Activated naive CD4-positive, alpha-beta T cell treated with anti-CD3 and anti-CD28 coated beads, Interleukin-2, amount 50 U/mL, for 24 hours (primary cell): ENCODE results near the gene KIFC3.
"Not testable (repeated sequence)": the region's sequence is repeated elsewhere in the genome, so short reads cannot be mapped to it uniquely, and the experiment has no call there.

Experiments used
- H3K27ac Mint-ChIP-seq: one replicate; pipeline ENCODE4 v1.8.0; 2021; ENCODE audit warnings: mild to moderate bottlenecking, mixed read lengths
- H3K27me3 Mint-ChIP-seq: one replicate; pipeline ENCODE4 v1.8.0; 2021; ENCODE audit warnings: mixed read lengths
- H3K36me3 Mint-ChIP-seq: one replicate; pipeline ENCODE4 v1.8.0; 2021; ENCODE audit warnings: mixed read lengths
- H3K4me1 Mint-ChIP-seq: one replicate; pipeline ENCODE4 v1.8.0; 2021; ENCODE audit warnings: mixed read lengths
- H3K4me3 Mint-ChIP-seq: one replicate; pipeline ENCODE4 v1.8.0; 2021; ENCODE audit warnings: mild to moderate bottlenecking, mixed read lengths
- H3K9me3 Mint-ChIP-seq: one replicate; pipeline ENCODE4 v1.8.0; 2021; ENCODE audit warnings: mixed read lengths

Gene KIFC3, protein sequence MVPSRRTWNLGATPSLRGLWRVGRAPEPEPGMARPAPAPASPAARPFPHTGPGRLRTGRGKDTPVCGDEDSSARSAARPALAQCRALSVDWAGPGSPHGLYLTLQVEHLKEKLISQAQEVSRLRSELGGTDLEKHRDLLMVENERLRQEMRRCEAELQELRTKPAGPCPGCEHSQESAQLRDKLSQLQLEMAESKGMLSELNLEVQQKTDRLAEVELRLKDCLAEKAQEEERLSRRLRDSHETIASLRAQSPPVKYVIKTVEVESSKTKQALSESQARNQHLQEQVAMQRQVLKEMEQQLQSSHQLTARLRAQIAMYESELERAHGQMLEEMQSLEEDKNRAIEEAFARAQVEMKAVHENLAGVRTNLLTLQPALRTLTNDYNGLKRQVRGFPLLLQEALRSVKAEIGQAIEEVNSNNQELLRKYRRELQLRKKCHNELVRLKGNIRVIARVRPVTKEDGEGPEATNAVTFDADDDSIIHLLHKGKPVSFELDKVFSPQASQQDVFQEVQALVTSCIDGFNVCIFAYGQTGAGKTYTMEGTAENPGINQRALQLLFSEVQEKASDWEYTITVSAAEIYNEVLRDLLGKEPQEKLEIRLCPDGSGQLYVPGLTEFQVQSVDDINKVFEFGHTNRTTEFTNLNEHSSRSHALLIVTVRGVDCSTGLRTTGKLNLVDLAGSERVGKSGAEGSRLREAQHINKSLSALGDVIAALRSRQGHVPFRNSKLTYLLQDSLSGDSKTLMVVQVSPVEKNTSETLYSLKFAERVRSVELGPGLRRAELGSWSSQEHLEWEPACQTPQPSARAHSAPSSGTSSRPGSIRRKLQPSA

DNA sequence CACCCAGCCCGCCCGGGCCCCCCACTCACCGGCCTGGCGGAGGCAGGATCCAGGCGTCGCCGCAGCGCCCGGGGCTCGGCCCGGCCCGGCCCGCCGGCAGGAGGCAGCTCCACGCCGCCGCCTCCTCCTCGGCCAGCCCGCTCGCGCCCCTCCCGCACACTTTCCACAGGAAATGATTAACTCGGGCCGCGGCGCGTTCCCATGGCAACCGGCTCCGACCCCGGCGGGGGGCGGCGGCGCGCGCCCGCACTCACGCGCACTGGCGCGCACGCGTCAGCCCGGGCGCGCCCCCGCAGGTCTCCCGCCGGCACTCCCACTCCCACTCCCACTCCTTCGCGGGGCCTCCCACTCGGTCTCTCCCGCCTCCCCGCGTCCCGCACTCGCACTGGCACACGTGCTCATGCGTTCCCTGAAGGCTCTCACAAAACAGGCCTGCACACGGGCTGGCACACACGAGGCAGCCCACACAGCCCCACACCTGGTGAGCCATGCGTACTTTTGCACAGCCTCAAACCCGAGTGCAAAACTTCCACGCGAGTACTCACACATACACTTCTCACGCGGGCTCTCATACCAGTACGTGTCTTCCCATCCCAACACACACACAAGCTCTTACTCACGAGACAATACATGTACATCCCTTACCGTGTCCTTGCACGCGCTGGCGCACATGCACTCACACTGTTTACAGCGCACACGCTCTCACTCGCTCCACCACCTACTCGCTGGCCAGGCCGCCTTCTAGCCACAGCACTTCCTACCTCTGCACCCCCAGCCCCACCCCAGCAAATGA is at the start of gene KIFC3:
Gene KIFC3 (minus strand): TSS at position 151 of the 793 bp plus-strand sequence. CDS start 4,248 bp downstream, outside the sequence.
- Mint-ChIP-seq H3K9me3 (no peaks in the 10 kb centered on the region), H3K27ac (peak within 1 kb of the TSS; percentile 83), H3K36me3 (no peaks in the 10 kb centered on the region), H3K4me1 (peaks cover 32% of the 10 kb centered on the region), H3K4me3 (peak within 1 kb of the TSS; percentile 92), H3K27me3 (peaks cover 19% of the 10 kb centered on the region)

DNA sequence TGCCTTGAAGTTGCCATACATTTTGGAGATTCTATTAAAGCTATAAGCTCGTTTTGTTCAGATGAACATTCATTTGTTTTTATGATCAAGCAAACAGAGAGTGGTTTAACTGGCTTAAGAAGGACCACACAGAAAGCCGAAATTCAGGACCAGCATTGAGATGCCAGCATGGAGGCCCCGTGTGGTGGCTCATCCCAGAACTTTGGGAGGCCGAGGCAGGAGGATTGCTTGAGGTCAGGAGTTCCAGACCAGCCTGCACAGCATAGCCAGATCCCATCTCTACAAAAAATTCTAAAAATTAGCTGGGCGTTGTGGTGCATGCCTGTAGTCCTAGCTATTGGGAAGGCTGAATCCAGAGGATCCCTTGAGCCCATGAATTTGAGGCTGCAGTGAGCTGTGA is 45.9 kb upstream of the KIFC3 start:
- no peak overlapping the region for H3K4me3 Mint-ChIP-seq

DNA sequence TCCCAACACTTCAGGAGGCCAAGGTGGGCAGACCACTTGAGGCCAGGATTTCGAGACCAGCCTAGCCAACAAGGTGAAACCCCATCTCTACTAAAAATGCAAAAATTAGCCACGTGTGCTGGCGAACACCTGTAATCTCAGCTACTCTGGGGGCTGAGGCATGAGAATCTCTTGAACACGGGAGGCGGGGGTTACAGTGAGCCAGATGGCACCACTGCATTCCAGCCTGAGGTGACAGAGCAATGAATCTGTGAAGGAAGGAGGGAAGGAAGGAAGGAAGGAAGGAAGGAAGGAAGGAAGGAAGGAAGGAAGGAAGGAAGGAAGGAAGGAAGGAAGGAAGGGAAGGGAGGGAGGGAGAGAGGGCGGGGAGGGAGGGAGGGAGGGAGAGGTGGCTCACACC is 44.6 kb upstream of the KIFC3 start:
- H3K4me1 Mint-ChIP-seq, H3K9me3 Mint-ChIP-seq, H3K4me3 Mint-ChIP-seq, H3K27ac Mint-ChIP-seq, H3K27me3 Mint-ChIP-seq, H3K36me3 Mint-ChIP-seq: not testable (repeated sequence)

More for the DNA sequence above, 45.9 kb upstream of the KIFC3 start:
- Mint-ChIP-seq H3K27me3 (no peaks in the 10 kb centered on the region), H3K27ac (no peak overlapping the region), H3K36me3 (no peaks in the 10 kb centered on the region), H3K9me3 (no peaks in the 10 kb centered on the region), H3K4me1 (peaks cover 7% of the 10 kb centered on the region)

DNA sequence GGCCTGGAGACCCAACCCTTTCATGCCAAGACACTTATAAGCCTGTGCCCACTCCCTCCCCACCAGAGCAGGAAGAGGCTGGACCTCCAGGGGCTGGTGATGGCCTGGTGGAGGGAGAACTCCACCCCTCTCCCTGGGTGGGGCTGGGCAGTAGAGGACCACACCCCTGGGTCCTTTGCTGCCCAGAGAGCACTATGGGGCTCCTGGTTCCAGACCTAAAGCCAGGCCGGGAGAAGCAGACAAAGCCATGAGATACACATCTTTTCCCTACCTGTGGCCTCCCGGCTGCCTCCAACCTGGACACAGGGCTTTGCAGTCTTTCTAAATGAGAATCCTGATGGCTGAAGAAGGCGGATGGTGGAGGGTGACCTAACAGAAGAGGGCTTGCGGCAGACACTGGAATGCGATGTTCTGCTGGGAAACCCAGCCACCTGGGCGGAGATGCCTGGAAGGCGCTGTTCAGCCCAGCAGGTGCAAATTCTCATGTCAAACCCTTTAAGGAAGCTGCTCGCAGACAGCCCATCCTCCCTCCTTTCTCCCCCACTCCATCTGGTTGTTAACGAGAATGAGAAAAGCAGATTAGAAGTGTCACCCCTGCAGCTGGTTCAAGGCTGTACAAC is 43.9 kb upstream of the KIFC3 start:
- Mint-ChIP-seq H3K36me3 (no peaks in the 10 kb centered on the region), H3K4me3 (no peak overlapping the region), H3K9me3 (no peaks in the 10 kb centered on the region), H3K27me3 (no peaks in the 10 kb centered on the region), H3K27ac (no peak overlapping the region), H3K4me1 (peaks cover 7% of the 10 kb centered on the region)

DNA sequence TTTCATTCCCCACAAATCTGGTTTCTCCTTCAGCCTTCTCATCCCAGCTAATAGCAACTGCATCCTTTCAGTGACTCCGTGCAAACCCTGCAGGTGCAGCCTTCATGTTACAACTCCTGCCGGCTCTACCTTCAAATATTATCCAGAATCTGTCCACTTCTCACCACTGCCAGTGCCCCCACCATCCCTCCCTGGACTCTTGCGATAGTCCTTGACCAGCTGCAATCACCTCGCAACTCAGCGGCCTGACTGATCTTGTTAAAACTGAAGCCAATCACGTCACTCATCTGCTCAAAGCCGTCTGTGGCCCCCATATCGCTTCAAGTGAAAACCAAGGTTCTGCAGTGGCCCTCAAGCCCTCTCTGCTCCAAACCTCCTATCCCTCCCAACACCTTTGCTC is 42.8 kb upstream of the KIFC3 start:
- Mint-ChIP-seq H3K4me3 (no peak overlapping the region), H3K27ac (no peak overlapping the region), H3K9me3 (no peaks in the 10 kb centered on the region), H3K4me1 (peaks cover 7% of the 10 kb centered on the region), H3K27me3 (no peaks in the 10 kb centered on the region), H3K36me3 (no peaks in the 10 kb centered on the region)

DNA sequence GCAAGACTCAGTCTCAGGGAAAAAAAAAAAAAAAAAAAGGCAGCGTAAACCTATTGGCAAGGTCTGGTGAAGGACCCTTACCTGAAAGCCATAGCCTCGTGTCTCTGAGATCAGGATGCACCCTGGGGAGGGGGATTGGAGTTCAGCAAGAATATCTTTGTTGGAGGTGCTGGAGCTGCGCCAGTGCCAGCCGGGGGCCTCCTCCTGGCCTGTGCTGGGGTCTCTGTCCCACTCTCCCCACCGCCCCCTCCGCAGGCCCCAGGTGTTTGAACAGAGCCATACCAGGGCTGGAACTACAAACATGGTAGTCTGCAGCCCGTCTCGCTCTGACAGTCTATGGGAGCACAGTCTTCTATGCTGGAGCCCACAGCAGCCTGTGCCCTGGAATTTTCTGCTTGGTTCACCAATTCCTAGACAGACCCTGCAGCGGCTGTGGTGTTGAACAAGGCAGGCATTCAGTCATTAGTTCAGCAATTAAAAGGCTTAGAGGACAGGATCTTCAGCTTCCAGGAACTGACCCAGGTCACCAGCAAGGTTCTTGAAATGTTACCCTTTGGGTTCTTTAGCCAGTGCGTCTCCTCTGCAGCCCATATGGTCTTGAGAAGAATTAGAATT is 42.2 kb upstream of the KIFC3 start:
- no peak overlapping the region for H3K27ac Mint-ChIP-seq
- H3K9me3 Mint-ChIP-seq = no peaks in the 10 kb centered on the region

DNA sequence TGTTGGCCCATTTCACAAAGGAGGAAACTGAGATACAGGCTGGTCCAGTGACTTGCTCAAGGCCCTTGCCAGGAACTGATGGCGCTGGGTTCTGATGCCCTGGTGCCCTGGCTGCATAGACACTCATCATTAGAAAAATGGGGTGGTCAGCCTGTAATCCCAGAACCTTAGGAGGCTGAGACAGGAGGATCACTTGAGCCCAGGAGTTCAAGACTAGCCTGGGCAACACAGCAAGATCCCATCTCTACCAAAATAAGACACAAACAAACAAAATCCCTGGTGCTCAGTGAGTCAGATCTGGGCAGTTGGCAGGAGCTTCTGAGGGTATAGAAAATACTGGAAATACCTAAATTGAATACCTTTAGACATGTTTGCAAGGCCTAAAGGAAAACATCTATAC is 41.1 kb upstream of the KIFC3 start:
- no peak overlapping the region for H3K4me3 Mint-ChIP-seq
- no peaks in the 10 kb centered on the region for H3K36me3 Mint-ChIP-seq
- H3K27me3 Mint-ChIP-seq = no peaks in the 10 kb centered on the region
- peaks cover 7% of the 10 kb centered on the region for H3K4me1 Mint-ChIP-seq
- H3K9me3 Mint-ChIP-seq = no peaks in the 10 kb centered on the region
- no peak overlapping the region for H3K27ac Mint-ChIP-seq

More for the DNA sequence above, 42.2 kb upstream of the KIFC3 start:
- Mint-ChIP-seq H3K36me3 (no peaks in the 10 kb centered on the region), H3K27me3 (no peaks in the 10 kb centered on the region), H3K4me3 (no peak overlapping the region), H3K4me1 (peaks cover 7% of the 10 kb centered on the region)

DNA sequence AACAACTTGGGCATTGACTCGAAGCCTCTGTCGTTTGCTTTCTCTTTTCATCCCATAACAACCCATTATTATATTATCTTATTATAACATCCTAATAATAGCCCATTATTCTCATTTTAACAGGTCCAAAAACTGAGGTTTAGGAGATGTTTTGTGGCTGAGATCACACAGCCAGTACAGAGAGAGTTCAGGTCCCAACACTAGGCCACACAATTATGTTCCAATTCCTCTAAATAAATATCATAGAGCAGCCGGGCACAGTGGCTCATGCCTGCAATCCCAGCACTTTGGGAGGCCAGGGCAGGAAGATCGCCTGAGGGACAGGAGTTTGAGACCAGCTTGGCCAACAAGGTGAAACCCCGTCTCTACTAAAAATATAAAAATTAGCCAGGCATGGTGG is 40.3 kb upstream of the KIFC3 start:
- H3K9me3 Mint-ChIP-seq = no peaks in the 10 kb centered on the region
- no peak overlapping the region for H3K27ac Mint-ChIP-seq
- no peak overlapping the region for H3K4me3 Mint-ChIP-seq
- peaks cover 7% of the 10 kb centered on the region for H3K4me1 Mint-ChIP-seq
- no peaks in the 10 kb centered on the region for H3K36me3 Mint-ChIP-seq
- no peaks in the 10 kb centered on the region for H3K27me3 Mint-ChIP-seq

DNA sequence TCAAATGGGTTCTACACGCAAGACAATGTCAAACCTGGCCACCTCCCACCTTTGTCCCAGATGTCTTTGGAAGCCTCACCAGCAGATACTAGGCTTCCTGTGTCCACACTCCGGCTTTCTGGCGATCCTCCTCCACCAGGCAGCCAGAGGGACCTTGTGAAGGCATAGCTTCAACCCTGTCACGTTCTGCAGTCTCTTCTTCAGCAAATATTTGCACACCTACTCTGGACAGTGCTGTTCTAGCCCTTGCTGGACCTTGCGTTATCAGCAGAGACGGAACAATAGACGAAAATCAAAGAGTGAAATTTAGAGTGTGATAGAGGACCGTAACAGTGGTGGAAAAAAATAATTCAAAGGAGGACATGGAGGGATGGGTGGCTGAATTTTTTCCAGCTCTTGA is 38.5 kb upstream of the KIFC3 start:
- H3K36me3 Mint-ChIP-seq = no peaks in the 10 kb centered on the region
- H3K4me1 Mint-ChIP-seq = peaks cover 4% of the 10 kb centered on the region
- no peak overlapping the region for H3K4me3 Mint-ChIP-seq
- no peaks in the 10 kb centered on the region for H3K9me3 Mint-ChIP-seq
- no peak overlapping the region for H3K27ac Mint-ChIP-seq
- H3K27me3 Mint-ChIP-seq = no peaks in the 10 kb centered on the region

DNA sequence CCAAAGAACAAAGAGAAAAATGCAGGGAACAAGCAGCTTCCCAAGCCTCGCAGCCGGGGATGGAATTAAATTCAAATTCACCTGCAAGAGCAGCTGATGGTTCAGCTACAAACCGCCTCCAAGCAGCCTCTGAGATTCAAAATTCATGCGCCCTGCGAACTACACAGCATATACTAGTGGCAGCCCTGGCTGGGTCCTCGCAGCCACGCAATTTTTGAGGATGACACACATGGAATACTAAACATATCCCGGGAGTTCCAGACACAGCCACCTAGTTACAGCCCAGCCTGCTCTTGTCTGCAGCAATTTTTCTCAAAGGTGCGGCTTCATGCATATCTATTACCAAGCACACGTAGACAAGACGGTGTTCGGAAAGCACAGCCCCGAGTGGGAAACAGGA is 35.9 kb upstream of the KIFC3 start:
- no peak overlapping the region for H3K27ac Mint-ChIP-seq
- H3K9me3 Mint-ChIP-seq = no peaks in the 10 kb centered on the region
- H3K27me3 Mint-ChIP-seq = no peaks in the 10 kb centered on the region
- H3K4me3 Mint-ChIP-seq = no peak overlapping the region
- no peaks in the 10 kb centered on the region for H3K4me1 Mint-ChIP-seq
- H3K36me3 Mint-ChIP-seq = no peaks in the 10 kb centered on the region

DNA sequence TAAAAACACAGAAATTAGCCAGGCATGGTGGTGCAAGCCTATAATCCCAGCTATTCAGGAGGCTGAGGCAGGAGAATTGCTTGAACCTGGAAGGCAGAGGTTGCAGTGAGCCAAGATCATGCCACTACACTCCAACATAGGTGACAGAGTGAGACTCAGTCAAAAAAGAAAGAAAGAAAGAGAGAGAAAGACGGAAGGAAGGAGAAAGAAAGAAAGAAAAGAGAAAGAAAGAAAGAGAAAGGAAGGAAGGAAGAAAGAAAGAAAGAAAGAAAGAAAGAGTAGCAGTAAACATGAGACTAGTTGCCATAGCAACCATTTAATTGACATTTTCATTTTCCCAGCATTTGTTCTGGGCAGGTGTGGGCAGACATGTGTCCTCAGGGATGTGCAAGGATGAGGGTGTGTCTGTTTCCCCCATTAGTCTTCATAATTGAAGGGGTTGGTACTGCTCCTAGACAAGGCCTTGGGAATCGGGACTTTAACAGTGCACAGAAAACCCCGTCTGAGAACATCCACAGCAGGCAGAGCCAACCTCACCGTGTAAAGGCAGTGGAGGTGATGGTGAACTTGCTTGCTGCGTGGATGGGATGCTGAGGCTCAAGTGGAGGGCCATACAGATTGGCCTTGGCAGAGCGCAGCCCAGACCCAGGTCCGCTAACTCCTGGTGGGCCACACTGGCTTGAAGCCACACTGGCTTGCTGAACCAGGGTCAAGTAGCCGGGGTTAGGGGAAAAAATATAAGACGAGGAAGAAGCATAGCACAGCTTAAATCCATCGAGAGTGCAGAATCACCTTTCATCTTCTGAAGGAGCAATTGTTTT is 35.2 kb upstream of the KIFC3 start:
- H3K36me3 Mint-ChIP-seq = no peaks in the 10 kb centered on the region
- H3K27me3 Mint-ChIP-seq = no peaks in the 10 kb centered on the region
- no peak overlapping the region for H3K27ac Mint-ChIP-seq
- H3K4me3 Mint-ChIP-seq = no peak overlapping the region
- H3K4me1 Mint-ChIP-seq = no peaks in the 10 kb centered on the region
- H3K9me3 Mint-ChIP-seq = no peaks in the 10 kb centered on the region

DNA sequence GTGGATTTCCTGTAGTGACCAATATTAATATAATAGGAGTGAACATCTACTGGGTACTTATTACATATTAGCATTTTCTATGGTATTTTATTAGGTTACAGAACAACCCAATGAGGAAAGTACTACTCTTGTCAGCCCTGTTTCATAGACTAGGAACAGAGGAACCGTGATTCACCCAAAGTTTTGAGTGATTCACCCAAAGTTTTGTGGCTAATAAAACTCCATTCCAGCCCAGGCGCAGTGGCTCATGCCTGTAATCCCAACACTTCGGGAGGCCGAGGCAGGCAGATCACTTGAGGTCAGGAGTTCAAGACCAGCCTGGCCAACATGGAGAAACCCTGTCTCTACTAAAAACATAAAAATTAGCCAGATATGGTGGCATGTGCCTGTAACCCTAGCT is 33.1 kb upstream of the KIFC3 start:
- not testable (repeated sequence) for H3K9me3 Mint-ChIP-seq, H3K4me1 Mint-ChIP-seq, H3K27ac Mint-ChIP-seq, H3K27me3 Mint-ChIP-seq, H3K4me3 Mint-ChIP-seq, H3K36me3 Mint-ChIP-seq

DNA sequence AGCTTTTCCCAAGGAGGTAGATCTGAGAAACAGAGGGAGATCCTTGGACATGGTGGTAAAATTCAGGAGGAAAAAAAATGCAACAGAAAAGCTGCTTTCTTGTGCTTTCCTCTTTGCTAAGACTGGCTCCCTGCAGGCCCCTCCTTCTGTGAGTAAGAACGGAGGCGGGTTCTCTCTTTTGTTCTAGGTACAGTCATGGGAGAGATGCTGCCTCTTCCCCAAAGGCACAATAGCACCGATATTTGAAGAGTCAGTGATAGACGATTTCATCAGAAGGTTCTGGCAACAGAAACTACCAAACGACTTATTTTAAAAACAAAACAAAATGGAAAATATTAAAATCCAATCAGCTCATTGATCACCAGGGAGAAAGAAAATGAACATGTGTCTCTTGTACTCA is 32.6 kb upstream of the KIFC3 start:
- Mint-ChIP-seq H3K27me3 (peaks cover 2% of the 10 kb centered on the region), H3K4me3 (no peak overlapping the region), H3K9me3 (no peaks in the 10 kb centered on the region), H3K4me1 (no peaks in the 10 kb centered on the region), H3K36me3 (no peaks in the 10 kb centered on the region), H3K27ac (no peak overlapping the region)

DNA sequence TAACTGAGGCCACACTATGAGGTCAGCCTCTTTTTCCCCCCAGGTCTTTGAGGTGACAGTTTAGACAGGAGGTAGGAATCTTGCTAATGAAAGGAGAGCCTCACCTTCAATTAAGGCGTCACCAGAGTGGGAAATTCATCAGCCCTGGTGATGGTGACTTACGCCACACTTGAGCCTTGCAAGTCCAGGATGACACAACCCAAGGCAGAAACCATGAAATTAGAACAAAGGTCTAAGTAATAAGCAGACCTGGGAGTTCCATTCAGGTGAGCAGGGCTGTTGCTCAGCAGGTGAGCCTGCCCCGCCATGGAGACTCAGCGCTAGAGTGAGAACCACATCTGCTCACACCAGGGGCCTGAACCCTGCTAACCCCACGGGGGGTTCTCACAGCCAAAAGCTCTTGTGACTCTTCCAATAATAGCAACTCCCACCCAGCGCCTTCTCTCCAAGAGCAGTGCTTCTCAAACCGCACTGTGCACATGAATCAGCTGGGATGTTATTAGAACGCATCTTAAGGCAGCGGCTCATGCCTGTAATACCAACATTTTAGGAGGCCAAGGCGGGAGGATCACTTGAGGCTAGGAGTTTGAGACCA is 28.7 kb upstream of the KIFC3 start:
- Mint-ChIP-seq H3K4me1 (no peaks in the 10 kb centered on the region), H3K9me3 (no peaks in the 10 kb centered on the region), H3K27me3 (peaks cover 2% of the 10 kb centered on the region), H3K36me3 (no peaks in the 10 kb centered on the region), H3K27ac (no peak overlapping the region), H3K4me3 (no peak overlapping the region)
